ENCODE data around the gene MEA1. TPM values are rescaled to one million over a fixed set of nuclear protein-coding genes. Genes with fewer than 3 reads are reported as not detected.

Gene MEA1
- total and polyA plus RNA-seq, 4 donors, result 10.7 to 50.3 (median 30.6) TPM

- Histone ChIP-seq H3K27ac (ENCODE audit: low read depth in 1 of 2, low read length in 2 of 2) (no peak overlapping the region), H3K36me3 (ENCODE audit: control insufficient read depth in 4 of 4, insufficient read depth in 3 of 4, low read depth in 1 of 4, low read length in 3 of 4) (peaks cover 5 to 54% (median 40%) of the 10 kb centered on the region in 4 donors), H3K4me3 (ENCODE audit: low read depth in 1 of 3, low read length in 3 of 3) (no peak overlapping the region), H3K9ac (ENCODE audit: low read depth in 1 of 2, low read length in 2 of 2) (no peak overlapping the region), H3K9me3 (ENCODE audit: control insufficient read depth in 4 of 4, low read length in 3 of 4) (no peaks in the 10 kb centered on the region), H3K27me3 (ENCODE audit: control insufficient read depth in 4 of 4, insufficient read depth in 4 of 4, low read length in 3 of 4) (no peaks in the 10 kb centered on the region), H3K4me1 (ENCODE audit: control insufficient read depth in 4 of 4, insufficient read depth in 4 of 4, low read length in 3 of 4) (peaks cover 2 to 12% (median 8%) of the 10 kb centered on the region in 4 donors)
- TF ChIP-seq, protein P1, sequence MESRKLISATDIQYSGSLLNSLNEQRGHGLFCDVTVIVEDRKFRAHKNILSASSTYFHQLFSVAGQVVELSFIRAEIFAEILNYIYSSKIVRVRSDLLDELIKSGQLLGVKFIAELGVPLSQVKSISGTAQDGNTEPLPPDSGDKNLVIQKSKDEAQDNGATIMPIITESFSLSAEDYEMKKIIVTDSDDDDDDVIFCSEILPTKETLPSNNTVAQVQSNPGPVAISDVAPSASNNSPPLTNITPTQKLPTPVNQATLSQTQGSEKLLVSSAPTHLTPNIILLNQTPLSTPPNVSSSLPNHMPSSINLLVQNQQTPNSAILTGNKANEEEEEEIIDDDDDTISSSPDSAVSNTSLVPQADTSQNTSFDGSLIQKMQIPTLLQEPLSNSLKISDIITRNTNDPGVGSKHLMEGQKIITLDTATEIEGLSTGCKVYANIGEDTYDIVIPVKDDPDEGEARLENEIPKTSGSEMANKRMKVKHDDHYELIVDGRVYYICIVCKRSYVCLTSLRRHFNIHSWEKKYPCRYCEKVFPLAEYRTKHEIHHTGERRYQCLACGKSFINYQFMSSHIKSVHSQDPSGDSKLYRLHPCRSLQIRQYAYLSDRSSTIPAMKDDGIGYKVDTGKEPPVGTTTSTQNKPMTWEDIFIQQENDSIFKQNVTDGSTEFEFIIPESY (IDR thresholded peaks at IDR 0.05), result no peak
- TF ChIP-seq HNF4A (conservative IDR thresholded peaks at IDR 0.05), result no peak
- no peak for TF ChIP-seq EGR1 (IDR thresholded peaks at IDR 0.05; ENCODE audit: low read depth in 2 of 2)
- TF ChIP-seq, protein P2, sequence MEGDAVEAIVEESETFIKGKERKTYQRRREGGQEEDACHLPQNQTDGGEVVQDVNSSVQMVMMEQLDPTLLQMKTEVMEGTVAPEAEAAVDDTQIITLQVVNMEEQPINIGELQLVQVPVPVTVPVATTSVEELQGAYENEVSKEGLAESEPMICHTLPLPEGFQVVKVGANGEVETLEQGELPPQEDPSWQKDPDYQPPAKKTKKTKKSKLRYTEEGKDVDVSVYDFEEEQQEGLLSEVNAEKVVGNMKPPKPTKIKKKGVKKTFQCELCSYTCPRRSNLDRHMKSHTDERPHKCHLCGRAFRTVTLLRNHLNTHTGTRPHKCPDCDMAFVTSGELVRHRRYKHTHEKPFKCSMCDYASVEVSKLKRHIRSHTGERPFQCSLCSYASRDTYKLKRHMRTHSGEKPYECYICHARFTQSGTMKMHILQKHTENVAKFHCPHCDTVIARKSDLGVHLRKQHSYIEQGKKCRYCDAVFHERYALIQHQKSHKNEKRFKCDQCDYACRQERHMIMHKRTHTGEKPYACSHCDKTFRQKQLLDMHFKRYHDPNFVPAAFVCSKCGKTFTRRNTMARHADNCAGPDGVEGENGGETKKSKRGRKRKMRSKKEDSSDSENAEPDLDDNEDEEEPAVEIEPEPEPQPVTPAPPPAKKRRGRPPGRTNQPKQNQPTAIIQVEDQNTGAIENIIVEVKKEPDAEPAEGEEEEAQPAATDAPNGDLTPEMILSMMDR (IDR thresholded peaks at IDR 0.05; ENCODE audit: low read depth, low read length, missing input control), result no peak
- TF ChIP-seq JUND (IDR thresholded peaks at IDR 0.05), result no peak
- TF ChIP-seq SP1 (IDR thresholded peaks at IDR 0.05), result no peak
- no peak for TF ChIP-seq TAF1 (conservative IDR thresholded peaks at IDR 0.05)
- TF ChIP-seq RXRA (IDR thresholded peaks at IDR 0.05), result no peak
- DNase-seq (ENCODE audit: low spot score), result no peak
- WGBS, result 94% methylated on average over 2 of the region's 2 CpGs
These were observed 20.4 kb upstream of the MEA1 start for GRCh38 chr6:43034190-43034525.

GRCh38 chr6:43033496-43034189, 19.9 kb upstream of the MEA1 start:
- H3K36me3 ChIP-seq (ENCODE audit: control insufficient read depth in 4 of 4, insufficient read depth in 3 of 4, low read depth in 1 of 4, low read length in 3 of 4), result peaks cover 8 to 54% (median 41%) of the 10 kb centered on the region in 4 donors
- H3K27me3 ChIP-seq (ENCODE audit: control insufficient read depth in 4 of 4, insufficient read depth in 4 of 4, low read length in 3 of 4), result no peaks in the 10 kb centered on the region
- no peak overlapping the region for H3K9ac ChIP-seq (ENCODE audit: low read depth in 1 of 2, low read length in 2 of 2)
- no peaks in the 10 kb centered on the region for H3K9me3 ChIP-seq (ENCODE audit: control insufficient read depth in 4 of 4, low read length in 3 of 4)
- no peak overlapping the region for H3K27ac ChIP-seq (ENCODE audit: low read depth in 1 of 2, low read length in 2 of 2)
- no peak for DNase-seq (ENCODE audit: low spot score)
- WGBS, result 89% methylated on average over 2 of the region's 2 CpGs
- no peak overlapping the region for H3K4me3 ChIP-seq (ENCODE audit: low read depth in 1 of 3, low read length in 3 of 3)
- H3K4me1 ChIP-seq (ENCODE audit: control insufficient read depth in 4 of 4, insufficient read depth in 4 of 4, low read length in 3 of 4), result peaks cover 2 to 12% (median 8%) of the 10 kb centered on the region in 4 donors
- TF ChIP-seq, protein P1 (IDR thresholded peaks at IDR 0.05), result no peak
- no peak for TF ChIP-seq MAX (IDR thresholded peaks at IDR 0.05)
- no peak for TF ChIP-seq NR2F2 (IDR thresholded peaks at IDR 0.05)
- TF ChIP-seq ATF3 (IDR thresholded peaks at IDR 0.05), result no peak
- no peak for TF ChIP-seq RXRA (IDR thresholded peaks at IDR 0.05)
- TF ChIP-seq TAF1 (conservative IDR thresholded peaks at IDR 0.05), result no peak
- TF ChIP-seq RAD21 (IDR thresholded peaks at IDR 0.05), result no peak
- no peak for TF ChIP-seq EGR1 (IDR thresholded peaks at IDR 0.05; ENCODE audit: low read depth in 2 of 2)
- TF ChIP-seq HNF4G (IDR thresholded peaks at IDR 0.05), result no peak
- TF ChIP-seq FOXA2 (IDR thresholded peaks at IDR 0.05), result no peak
- TF ChIP-seq HNF4A (conservative IDR thresholded peaks at IDR 0.05), result no peak
- no peak for TF ChIP-seq GABPA (IDR thresholded peaks at IDR 0.05 in 1 of 2, conservative IDR thresholded peaks at IDR 0.05 in 1 of 2)
- TF ChIP-seq SP1 (IDR thresholded peaks at IDR 0.05), result no peak
- no peak for TF ChIP-seq FOXA1 (IDR thresholded peaks at IDR 0.05)
- TF ChIP-seq YY1 (IDR thresholded peaks at IDR 0.05), result no peak
- TF ChIP-seq, protein P3, sequence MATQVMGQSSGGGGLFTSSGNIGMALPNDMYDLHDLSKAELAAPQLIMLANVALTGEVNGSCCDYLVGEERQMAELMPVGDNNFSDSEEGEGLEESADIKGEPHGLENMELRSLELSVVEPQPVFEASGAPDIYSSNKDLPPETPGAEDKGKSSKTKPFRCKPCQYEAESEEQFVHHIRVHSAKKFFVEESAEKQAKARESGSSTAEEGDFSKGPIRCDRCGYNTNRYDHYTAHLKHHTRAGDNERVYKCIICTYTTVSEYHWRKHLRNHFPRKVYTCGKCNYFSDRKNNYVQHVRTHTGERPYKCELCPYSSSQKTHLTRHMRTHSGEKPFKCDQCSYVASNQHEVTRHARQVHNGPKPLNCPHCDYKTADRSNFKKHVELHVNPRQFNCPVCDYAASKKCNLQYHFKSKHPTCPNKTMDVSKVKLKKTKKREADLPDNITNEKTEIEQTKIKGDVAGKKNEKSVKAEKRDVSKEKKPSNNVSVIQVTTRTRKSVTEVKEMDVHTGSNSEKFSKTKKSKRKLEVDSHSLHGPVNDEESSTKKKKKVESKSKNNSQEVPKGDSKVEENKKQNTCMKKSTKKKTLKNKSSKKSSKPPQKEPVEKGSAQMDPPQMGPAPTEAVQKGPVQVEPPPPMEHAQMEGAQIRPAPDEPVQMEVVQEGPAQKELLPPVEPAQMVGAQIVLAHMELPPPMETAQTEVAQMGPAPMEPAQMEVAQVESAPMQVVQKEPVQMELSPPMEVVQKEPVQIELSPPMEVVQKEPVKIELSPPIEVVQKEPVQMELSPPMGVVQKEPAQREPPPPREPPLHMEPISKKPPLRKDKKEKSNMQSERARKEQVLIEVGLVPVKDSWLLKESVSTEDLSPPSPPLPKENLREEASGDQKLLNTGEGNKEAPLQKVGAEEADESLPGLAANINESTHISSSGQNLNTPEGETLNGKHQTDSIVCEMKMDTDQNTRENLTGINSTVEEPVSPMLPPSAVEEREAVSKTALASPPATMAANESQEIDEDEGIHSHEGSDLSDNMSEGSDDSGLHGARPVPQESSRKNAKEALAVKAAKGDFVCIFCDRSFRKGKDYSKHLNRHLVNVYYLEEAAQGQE (IDR thresholded peaks at IDR 0.05), result no peak
